ENCODE measurements around the gene GPR42. TPM values are rescaled to one million over a fixed set of nuclear protein-coding genes. Genes with fewer than 3 reads are reported as not detected.

Gene GPR42
- total RNA-seq, 1 experiment from 2014 or later = not detected

- ChIA-PET POLR2A (no interaction called here), CTCF (no interaction called here)
- Mint-ChIP-seq H3K27ac (no peak overlapping the region), H3K4me1 (no peaks in the 10 kb centered on the region), H3K27me3 (ENCODE audit: low read depth) (peaks cover 2% of the 10 kb centered on the region), H3K4me3 (no peak overlapping the region), H3K36me3 (no peaks in the 10 kb centered on the region), H3K9me3 (no peaks in the 10 kb centered on the region)
- no peak for DNase-seq (ENCODE audit: low spot score)
- no peak for TF ChIP-seq ZMAT4 (CRISPR knock-in tag; IDR thresholded peaks at IDR 0.05)
- no peak for TF ChIP-seq NFYB (CRISPR knock-in tag; conservative IDR thresholded peaks at IDR 0.05; ENCODE audit: low read depth)
- TF ChIP-seq ATF2 (CRISPR knock-in tag; IDR thresholded peaks at IDR 0.05; ENCODE audit: borderline replicate concordance, low read depth) = no peak
- no peak for TF ChIP-seq ESRRA (CRISPR knock-in tag; IDR thresholded peaks at IDR 0.05; ENCODE audit: borderline replicate concordance)
- TF ChIP-seq CREM (CRISPR knock-in tag; IDR thresholded peaks at IDR 0.05) = no peak
- TF ChIP-seq ZNF423 (CRISPR knock-in tag; IDR thresholded peaks at IDR 0.05) = no peak
- no peak for TF ChIP-seq PRRX2 (CRISPR knock-in tag; IDR thresholded peaks at IDR 0.05)
- TF ChIP-seq NFATC4 (CRISPR knock-in tag; IDR thresholded peaks at IDR 0.05) = no peak
- TF ChIP-seq SP1 (CRISPR knock-in tag; conservative IDR thresholded peaks at IDR 0.05) = no peak
- TF ChIP-seq, protein P1, sequence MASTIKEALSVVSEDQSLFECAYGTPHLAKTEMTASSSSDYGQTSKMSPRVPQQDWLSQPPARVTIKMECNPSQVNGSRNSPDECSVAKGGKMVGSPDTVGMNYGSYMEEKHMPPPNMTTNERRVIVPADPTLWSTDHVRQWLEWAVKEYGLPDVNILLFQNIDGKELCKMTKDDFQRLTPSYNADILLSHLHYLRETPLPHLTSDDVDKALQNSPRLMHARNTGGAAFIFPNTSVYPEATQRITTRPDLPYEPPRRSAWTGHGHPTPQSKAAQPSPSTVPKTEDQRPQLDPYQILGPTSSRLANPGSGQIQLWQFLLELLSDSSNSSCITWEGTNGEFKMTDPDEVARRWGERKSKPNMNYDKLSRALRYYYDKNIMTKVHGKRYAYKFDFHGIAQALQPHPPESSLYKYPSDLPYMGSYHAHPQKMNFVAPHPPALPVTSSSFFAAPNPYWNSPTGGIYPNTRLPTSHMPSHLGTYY (CRISPR knock-in tag; IDR thresholded peaks at IDR 0.05) = no peak
- TF ChIP-seq ZNF671 (CRISPR knock-in tag; IDR thresholded peaks at IDR 0.05) = no peak
- TF ChIP-seq, protein P2, sequence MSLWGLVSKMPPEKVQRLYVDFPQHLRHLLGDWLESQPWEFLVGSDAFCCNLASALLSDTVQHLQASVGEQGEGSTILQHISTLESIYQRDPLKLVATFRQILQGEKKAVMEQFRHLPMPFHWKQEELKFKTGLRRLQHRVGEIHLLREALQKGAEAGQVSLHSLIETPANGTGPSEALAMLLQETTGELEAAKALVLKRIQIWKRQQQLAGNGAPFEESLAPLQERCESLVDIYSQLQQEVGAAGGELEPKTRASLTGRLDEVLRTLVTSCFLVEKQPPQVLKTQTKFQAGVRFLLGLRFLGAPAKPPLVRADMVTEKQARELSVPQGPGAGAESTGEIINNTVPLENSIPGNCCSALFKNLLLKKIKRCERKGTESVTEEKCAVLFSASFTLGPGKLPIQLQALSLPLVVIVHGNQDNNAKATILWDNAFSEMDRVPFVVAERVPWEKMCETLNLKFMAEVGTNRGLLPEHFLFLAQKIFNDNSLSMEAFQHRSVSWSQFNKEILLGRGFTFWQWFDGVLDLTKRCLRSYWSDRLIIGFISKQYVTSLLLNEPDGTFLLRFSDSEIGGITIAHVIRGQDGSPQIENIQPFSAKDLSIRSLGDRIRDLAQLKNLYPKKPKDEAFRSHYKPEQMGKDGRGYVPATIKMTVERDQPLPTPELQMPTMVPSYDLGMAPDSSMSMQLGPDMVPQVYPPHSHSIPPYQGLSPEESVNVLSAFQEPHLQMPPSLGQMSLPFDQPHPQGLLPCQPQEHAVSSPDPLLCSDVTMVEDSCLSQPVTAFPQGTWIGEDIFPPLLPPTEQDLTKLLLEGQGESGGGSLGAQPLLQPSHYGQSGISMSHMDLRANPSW (CRISPR knock-in tag; conservative IDR thresholded peaks at IDR 0.05; ENCODE audit: low read depth) = no peak
- TF ChIP-seq RELA (CRISPR knock-in tag; IDR thresholded peaks at IDR 0.05; ENCODE audit: borderline replicate concordance) = no peak
- TF ChIP-seq, protein P3, sequence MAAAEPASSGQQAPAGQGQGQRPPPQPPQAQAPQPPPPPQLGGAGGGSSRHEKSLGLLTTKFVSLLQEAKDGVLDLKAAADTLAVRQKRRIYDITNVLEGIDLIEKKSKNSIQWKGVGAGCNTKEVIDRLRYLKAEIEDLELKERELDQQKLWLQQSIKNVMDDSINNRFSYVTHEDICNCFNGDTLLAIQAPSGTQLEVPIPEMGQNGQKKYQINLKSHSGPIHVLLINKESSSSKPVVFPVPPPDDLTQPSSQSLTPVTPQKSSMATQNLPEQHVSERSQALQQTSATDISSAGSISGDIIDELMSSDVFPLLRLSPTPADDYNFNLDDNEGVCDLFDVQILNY (CRISPR knock-in tag; IDR thresholded peaks at IDR 0.05) = no peak
- TF ChIP-seq GTF2I (CRISPR knock-in tag; conservative IDR thresholded peaks at IDR 0.05) = no peak
- TF ChIP-seq ZNF121 (CRISPR knock-in tag; IDR thresholded peaks at IDR 0.05) = no peak
- TF ChIP-seq EMX1 (CRISPR knock-in tag; IDR thresholded peaks at IDR 0.05) = no peak
- TF ChIP-seq ZNF138 (CRISPR knock-in tag; conservative IDR thresholded peaks at IDR 0.05) = no peak
- no peak for ATAC-seq
Observed at GRCh38 chr19:35416331-35416730, 45.5 kb downstream of the GPR42 start.

GRCh38 chr19:35417278-35417677, 46.4 kb downstream of the GPR42 start:
- no peaks in the 10 kb centered on the region for H3K9me3 Mint-ChIP-seq
- DNase-seq (ENCODE audit: low spot score) (no peak), ATAC-seq (no peak)
- TF ChIP-seq KAT7 (CRISPR knock-in tag; IDR thresholded peaks at IDR 0.05; ENCODE audit: borderline replicate concordance) (no peak), RORB (CRISPR knock-in tag; IDR thresholded peaks at IDR 0.05) (no peak), FOXP1 (CRISPR knock-in tag; IDR thresholded peaks at IDR 0.05; ENCODE audit: borderline replicate concordance) (no peak), TEAD4 (CRISPR knock-in tag; IDR thresholded peaks at IDR 0.05) (no peak), TCF7 (CRISPR knock-in tag; IDR thresholded peaks at IDR 0.05; ENCODE audit: low read depth) (no peak), E2F1 (CRISPR knock-in tag; IDR thresholded peaks at IDR 0.05) (no peak), RELA (CRISPR knock-in tag; IDR thresholded peaks at IDR 0.05; ENCODE audit: borderline replicate concordance) (no peak), HMGXB4 (CRISPR knock-in tag; IDR thresholded peaks at IDR 0.05) (no peak), NR3C1 (CRISPR knock-in tag; conservative IDR thresholded peaks at IDR 0.05; ENCODE audit: low read depth) (no peak)
- TF ChIP-seq, protein P4, sequence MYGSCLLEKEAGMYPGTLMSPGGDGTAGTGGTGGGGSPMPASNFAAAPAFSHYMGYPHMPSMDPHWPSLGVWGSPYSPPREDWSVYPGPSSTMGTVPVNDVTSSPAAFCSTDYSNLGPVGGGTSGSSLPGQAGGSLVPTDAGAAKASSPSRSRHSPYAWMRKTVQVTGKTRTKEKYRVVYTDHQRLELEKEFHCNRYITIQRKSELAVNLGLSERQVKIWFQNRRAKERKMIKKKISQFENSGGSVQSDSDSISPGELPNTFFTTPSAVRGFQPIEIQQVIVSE (CRISPR knock-in tag; IDR thresholded peaks at IDR 0.05; ENCODE audit: borderline replicate concordance) = no peak
- CTCF ChIA-PET = no interaction called here
- H3K4me3 Mint-ChIP-seq = no peak overlapping the region
- no peaks in the 10 kb centered on the region for H3K4me1 Mint-ChIP-seq
- POLR2A ChIA-PET = no interaction called here
- no peaks in the 10 kb centered on the region for H3K36me3 Mint-ChIP-seq
- no peak overlapping the region for H3K27ac Mint-ChIP-seq
- H3K27me3 Mint-ChIP-seq (ENCODE audit: low read depth) = peaks cover 2% of the 10 kb centered on the region

All from WTC11 (cell line).